ENCODE measurements around the gene TRIM73.
"Not testable (repeated sequence)": the region's sequence is repeated elsewhere in the genome, so short reads cannot be mapped to it uniquely, and the experiment has no call there.

Gene TRIM73

DNA sequence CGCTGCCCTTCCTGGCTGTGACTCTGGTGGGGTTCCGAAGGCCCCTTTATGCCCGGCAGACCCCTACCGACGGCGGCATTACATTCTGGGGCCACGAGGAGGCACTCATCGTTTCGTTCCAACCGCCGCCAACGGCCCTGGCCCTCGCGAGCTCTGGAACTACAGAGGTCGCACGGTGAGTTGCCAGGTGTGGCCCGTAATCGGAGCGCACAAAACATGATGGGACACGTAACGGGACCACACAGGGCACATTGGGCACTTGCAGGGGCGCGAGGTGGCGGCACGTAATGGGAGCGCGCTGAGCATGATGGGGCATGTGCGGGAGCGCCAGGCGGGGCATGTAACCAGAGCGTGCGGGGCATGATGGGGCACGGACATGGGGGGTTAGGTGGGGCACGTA is at the start of gene TRIM73:
Gene TRIM73 (plus strand): TSS at position 301 of the 400 bp plus-strand sequence. CDS start 3,305 bp downstream, outside the sequence.
- not testable (repeated sequence) for DNase-seq (ENCODE audit: low spot score)

DNA sequence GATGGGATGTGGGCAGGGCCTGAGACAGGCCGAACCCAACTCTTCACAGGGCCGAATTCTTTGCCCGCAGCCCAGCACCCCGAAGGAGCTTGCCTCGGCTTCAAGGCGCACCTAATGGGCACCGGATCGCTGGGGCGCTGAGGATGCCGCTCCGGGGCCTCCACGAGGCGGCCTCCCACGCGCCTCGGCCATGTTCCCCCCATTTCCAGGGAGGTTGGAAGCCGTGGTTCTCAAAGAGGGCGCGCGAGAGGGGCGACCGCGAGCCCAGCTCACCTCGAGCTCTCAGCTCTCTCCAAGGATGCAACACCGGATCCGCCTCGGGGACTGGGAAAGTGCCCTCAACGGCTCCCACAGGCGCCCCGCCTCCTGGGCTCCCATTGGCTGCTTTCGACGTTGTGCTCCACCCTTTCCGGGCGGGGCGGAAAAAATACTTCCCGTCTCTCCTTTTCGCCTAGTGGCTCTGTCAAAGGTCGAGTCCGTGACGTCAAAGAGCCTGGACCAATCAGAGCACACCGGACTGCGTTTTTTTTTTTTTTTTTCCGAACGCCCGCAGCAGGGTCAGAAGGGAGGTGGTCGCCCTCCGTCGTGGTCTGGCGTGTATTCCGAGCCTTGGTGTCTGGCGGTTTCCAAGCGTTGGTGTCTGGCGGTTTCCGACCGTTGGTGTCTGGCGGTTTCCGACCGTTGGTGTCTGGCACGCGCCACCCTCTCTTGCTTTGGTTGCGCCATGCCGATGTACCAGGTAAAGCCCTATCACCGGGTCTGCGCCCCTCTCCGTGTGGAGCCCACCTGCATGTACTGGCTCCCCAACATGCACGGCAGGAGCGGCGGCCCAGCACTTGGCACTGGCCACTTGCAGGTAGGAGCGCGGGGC is 36.5 kb upstream of the TRIM73 start:
- DNase-seq (ENCODE audit: low spot score), result not testable (repeated sequence)

DNA sequence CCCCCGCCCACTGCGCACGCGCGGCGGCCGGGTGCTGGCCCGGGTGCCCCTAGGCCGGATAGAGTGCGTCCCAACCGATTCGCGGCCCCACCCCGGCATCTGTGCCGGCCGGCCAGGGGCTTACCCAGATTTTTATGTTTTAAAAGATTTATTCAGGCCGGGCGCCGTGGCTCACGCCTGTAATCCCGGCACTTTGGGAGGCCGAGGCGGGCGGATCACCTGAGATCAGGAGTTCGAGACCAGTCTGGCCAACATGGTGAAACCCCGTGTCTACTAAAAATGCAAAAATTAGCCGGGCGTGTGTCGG is 35.9 kb upstream of the TRIM73 start:
- DNase-seq (ENCODE audit: low spot score), result not testable (repeated sequence)

DNA sequence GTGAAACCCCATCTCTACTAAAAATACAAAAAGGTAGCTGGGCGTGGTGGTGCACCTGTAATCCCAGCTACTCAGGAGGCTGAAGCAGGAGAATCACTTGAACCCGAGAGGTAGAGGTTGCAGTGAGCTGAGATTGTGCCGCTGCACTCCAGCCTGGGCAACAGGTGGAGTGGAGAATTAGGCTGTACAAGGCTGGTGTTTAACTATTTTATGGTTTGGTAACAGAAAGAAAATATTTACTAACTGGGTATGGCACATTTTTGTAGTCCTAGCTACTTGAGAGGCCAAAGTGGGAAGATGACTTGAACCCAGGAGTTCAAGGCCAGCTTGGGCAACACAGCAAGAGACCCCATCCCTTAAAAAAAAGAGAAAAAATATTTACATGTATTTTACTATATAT is 31.4 kb upstream of the TRIM73 start:
- DNase-seq (ENCODE audit: low spot score), result not testable (repeated sequence)

DNA sequence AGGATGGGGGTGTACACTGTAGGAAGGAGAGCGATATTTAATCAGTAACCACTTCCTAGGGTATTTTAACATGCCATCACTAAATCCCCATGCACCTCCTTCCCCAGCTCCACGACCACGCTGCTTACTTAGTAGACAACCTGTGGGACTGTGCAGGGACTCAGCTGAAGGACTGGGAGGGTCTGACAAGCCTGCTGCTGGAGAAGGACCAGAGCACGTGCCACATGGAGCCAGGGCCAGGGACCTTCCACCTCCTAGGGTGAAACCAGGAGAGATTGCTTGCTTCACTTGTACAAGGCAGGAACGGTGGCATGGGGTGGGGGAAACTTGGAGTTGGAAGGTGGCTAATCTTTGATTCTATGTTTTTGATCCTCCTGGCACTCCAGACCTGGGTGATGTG is 28.8 kb upstream of the TRIM73 start:
- not testable (repeated sequence) for DNase-seq (ENCODE audit: low spot score)

DNA sequence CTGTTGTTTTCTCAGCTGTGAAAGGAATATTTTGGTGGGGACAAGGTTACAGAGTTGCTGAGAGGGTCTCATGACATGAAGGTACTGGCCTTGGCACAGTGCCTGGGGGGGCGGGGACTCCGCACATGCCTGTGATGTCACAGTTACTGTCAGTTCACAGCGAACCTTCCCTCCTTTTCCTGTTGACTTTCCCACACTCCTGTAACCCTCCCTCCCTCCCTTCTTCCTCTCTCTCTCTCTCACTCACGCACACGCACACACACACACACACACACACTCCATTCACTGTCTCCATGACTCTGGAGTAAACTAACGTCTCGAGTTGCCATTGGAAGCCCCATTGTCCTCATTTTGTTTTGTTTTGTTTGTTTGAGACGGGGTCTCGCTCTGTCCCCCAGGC is 28.1 kb upstream of the TRIM73 start:
- DNase-seq (ENCODE audit: low spot score), result not testable (repeated sequence)

DNA sequence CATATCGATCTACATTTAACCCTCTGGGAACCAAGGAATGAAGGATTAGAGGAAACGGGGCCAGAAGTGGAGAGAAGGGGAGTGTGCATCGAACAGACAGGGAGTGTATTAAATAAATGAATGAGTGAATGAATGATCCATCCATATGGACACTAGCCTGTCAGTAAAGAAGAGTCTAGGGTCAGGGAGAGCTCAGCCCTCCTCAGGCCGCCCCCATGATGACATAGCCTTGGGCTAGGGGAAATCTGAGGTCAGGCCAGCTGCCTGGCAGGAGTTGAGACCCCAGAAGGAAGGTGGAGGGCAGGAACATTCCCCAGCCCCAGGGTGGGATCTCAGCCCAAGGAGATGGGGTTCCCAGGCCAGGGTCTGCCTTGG is 21.3 kb upstream of the TRIM73 start:
- DNase-seq (ENCODE audit: low spot score), result not testable (repeated sequence)

DNA sequence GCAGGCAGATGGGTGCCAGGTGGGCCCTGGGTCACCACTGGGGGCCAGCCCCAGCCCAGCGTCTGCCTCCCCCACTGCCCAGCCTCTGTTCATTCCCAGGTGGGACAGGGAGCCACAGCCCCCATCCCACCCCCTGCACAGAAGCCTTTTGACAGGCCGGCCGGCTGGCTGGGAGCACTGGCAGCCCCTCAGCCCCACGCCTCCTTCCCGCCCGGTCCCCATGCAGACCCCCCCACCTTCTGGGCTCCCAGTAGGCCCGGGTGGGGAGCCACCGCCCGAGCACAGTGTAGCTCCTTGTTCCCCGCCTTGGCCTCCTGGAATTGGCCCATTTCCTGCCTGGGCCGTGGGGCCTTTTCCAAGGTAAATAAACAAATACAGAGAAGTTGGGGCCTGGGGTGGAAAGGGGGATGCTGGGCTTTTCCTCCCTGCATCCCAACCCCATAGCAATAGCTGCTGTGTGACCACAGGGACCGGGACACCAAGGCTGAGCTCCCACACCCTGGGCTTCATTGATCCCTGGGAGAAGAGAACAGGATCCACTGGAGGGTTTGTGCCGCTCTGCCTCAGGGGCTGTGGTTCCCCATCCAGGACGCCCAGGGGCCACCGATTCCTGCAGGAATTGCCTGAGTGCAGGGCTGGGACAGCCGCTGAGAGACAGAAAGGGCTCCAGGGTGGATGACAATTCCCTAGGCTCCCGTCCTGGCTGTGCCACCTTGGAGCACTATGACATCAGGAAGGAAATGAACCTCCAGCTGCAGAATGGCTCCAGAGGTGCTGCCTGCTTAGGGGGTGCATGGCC is 20.7 kb upstream of the TRIM73 start:
- not testable (repeated sequence) for DNase-seq (ENCODE audit: low spot score)

DNA sequence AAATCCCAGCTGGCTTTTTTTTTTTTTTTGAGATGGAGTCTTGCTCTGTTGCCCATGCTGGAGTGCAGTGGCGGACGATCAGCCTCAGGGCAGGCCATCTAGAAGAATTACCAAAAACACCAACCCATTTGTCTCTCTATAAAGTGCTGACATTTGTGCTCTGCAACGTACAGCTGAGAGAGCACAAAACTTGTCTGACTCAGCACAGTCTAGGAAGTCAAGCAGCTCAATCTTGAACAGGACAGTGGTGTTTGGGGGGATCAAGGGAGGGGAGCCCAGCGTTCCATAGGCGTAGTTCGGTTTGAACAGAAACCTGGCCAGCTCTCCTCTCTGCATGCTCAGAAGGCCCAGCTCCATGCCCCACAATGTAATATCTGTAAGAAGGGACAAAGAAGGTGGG is 2.2 kb upstream of the TRIM73 start:
- DNase-seq (ENCODE audit: low spot score), result not testable (repeated sequence)

DNA sequence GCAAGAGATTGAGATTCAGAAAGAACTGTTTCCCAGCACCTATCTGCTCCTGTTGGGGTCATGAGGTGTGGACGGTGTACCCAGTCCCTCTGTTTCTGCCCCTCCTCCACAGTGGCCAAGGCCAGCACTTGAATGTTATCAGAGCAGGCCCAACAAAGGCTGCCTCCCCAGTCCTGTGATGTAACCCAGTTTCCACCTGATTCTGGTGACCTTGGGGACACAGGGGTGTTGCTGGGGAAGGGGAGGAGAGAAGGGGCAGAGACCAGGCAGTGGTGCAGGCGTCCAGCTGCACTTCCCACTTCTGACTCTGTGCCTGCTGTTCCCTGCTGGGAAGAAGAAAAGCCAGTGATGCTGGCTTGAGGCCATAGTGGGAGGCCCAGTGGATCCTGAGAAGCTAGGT is 2.4 kb downstream of the TRIM73 start:
- DNase-seq (ENCODE audit: low spot score), result not testable (repeated sequence)

DNA sequence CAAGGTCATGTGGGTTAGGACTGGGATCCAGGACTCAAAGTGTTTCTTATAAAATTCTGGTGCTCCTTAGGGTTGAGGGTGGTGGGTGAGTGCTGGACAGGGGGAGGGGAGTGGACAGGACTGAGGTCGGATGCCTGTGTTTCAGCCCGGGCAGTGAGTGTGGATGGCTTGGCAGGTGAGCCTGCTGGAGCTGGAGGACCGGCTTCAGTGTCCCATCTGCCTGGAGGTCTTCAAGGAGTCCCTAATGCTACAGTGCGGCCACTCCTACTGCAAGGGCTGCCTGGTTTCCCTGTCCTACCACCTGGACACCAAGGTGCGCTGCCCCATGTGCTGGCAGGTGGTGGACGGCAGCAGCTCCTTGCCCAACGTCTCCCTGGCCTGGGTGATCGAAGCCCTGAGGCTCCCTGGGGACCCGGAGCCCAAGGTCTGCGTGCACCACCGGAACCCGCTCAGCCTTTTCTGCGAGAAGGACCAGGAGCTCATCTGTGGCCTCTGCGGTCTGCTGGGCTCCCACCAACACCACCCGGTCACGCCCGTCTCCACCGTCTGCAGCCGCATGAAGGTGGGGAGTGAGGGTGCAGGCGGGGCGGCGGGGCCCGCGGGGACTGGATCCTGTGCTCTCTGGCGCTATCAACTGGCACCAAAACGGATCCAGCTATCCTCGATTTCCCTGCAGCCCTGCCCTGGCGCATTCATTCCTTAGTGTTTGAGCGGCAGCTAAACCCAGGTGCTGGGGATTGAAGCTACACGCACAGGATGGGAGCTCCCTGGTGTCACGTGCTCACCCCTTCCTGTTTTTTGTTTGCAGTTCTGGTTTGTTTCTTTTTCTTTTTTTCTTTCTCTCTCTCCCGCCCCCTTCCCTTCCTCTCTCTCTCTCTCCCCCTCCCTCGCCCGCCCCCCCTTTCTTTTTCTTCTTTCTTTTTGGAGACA is 3.6 kb downstream of the TRIM73 start:
- DNase-seq (ENCODE audit: low spot score), result not testable (repeated sequence)

DNA sequence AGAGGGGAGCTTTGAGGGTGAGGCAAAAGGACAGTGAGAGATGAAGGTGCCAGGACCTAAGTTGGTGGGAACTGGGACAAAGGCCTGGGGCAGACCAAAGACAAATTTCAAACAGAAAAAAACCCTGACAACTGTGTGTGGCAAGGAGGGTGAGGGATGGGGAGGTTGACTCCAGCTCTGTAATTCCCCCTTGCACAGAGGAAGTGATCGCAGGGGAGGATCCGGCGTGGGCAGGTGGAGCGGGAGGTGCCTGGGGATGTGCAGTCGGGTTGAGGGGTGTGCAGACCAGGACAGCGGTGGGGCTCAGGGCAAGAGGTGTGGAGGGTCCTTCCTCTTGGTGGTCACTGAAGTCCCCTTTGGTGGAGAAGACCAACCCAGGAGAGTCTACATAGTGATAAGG is 5.1 kb downstream of the TRIM73 start:
- not testable (repeated sequence) for DNase-seq (ENCODE audit: low spot score)

DNA sequence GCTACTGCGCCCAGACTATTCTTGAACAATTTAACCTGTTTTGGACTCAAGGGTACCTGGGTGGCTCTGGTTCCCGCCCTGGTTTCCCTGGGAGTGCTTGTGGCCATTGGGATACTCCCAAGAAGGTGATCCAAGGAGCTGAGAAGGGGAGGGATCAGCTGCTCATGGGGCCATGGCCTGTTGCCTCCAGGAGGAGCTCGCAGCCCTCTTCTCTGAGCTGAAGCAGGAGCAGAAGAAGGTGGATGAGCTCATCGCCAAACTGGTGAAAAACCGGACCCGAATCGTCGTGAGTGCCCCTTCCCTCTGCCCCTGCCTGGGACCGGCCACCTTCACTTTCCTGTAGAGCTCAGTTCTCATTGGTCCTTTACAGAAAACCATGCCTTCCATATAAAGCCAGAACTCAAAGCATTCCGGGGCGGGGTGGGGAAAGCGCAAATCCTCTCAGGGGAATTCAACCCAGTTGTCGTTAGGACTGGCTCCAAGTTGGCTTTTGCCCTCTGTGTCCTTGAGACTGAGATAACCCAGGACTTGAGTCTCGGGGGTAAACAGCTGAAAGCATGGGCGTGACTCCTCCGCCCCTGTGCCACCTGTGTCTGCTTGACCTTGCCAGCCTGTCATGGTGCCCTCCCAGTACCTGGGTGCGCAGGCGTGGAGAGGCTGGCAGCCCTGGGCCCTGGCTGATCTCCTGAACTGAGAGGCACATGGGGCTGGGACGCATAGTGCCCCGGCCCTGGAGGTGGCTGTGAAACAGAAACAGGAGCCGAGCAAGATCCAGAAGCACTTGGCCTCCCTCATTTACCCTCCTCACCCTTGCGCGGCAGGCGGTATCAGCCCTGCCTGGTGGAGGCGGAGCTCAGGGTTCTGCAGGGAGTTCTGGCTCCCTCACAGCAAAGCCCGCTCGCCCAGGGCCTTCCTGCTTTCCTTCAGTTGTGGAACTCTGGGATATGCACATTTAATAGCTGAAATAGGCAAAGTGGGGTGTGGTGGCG is 8.3 kb downstream of the TRIM73 start:
- not testable (repeated sequence) for DNase-seq (ENCODE audit: low spot score)

DNA sequence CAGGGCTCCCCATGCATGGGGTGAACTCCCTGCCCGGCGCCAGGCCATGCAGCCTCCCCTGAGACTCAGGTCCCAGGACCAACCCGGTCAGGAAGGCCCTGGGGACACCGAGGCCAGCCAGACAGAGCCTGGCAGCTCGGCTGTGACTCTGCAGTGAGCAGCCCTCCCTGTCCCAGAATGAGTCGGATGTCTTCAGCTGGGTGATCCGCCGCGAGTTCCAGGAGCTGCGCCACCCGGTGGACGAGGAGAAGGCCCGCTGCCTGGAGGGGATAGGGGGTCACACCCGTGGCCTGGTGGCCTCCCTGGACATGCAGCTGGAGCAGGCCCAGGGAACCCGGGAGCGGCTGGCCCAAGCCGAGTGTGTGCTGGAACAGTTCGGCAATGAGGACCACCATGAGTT is 9.2 kb downstream of the TRIM73 start:
- not testable (repeated sequence) for DNase-seq (ENCODE audit: low spot score)

DNA sequence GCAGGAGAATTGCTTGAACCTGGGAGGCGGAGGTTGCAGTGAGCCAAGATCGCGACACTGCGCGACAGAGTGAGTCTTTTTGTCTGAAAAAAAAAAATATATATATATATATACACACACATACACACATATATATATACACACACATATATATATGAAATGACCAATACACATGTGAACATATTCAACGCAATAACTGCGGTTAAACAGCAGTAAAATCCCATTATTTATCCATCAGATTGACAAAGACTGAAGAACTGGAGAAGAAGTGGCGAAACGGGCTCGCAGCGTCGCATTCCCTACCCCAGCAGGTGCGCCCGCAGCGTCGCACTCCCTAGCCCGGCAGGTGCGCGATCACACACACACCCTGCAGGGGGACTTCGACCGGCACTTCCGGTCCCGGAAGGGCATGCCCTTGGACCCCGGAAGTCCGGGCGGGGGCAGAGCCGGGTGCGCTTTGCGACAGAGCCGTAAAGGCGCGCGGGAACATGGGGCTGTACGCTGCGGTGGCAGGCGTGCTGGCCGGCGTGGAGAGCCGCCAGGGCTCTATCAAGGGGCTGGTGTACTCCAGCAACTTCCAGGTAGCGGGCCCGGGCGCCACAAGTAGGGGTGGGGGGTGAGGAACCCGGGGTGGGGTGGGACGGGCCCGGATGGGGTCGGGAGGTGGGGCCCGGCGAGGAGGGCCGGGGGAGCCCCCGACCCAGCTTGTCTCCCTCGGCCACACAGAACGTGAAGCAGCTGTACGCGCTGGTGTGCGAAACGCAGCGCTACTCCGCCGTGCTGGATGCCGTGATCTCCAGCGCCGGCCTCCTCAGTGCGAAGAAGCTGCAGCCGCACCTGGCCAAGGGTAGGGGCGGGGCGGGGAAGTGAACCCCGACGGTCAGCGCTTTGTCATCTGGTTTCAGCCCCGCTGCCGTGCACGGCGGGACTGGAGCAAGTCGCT is 14.7 kb downstream of the TRIM73 start:
- DNase-seq (ENCODE audit: low spot score), result not testable (repeated sequence)

DNA sequence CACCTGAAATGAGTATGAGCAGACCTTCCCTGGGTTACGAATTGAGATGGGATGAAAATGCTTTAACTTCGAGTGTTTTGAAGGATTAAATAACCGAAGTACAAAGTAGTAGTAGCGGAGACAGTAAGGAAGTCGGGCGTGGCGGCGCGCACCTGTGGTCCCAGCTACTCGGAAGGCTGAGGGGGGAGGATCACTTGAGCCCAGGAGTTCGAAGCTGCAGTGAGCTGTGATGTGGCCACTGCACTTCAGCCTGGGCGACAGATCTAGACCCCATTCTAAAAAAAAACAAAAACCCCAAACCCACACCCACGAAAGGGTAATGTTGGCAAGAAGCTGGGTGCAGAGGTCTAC is 15.4 kb downstream of the TRIM73 start:
- not testable (repeated sequence) for DNase-seq (ENCODE audit: low spot score)

DNA sequence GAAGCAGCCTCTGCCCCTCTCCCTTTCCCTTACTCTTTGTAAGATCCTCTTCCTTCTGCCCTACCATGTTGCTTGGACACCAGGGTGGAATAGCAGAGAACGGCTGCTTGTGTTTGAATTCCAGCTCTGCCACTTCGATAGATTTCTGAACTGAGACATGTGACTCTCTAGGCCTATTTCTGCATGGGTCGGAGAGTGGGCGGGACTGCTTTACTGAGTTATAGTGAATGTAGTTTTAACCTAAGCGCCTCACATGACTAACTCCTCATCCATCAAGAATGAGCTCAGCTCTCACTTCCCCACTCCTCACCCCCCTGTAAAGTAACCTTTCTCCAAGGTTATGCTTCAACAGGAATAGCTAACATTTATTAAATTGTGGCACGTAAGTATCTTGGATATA is 18.8 kb downstream of the TRIM73 start:
- not testable (repeated sequence) for DNase-seq (ENCODE audit: low spot score)

DNA sequence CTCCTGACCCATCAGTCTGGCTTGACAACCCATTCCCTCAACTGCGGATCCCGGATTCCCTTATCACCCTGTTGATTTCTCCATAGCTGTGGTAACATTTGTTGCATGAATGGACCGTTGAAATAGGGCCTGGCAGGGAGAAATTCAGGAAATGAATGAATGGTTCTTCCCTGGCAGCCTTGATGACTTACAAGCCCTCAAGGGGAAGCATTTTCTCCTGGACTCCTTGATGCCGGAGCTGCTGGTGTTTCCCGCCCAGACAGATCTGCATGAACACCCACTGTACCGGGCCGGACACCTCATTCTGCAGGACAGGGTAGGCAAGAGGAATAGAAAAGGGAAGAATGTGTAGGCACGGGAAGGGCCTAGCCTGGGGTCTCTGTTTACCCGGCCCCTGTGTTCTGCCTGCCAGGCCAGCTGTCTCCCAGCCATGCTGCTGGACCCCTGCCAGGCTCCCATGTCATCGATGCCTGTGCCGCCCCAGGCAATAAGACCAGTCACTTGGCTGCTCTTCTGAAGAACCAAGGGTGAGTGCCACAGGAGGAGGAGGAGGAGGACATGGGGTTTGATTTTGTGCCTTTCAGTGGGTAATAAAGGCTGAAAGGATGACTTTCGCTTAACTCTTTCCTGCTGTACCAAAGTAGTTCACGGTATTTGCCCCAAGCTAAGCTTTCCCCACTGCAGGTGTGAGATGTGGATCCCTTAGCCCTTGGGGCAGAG is 19.4 kb downstream of the TRIM73 start:
- not testable (repeated sequence) for DNase-seq (ENCODE audit: low spot score)

DNA sequence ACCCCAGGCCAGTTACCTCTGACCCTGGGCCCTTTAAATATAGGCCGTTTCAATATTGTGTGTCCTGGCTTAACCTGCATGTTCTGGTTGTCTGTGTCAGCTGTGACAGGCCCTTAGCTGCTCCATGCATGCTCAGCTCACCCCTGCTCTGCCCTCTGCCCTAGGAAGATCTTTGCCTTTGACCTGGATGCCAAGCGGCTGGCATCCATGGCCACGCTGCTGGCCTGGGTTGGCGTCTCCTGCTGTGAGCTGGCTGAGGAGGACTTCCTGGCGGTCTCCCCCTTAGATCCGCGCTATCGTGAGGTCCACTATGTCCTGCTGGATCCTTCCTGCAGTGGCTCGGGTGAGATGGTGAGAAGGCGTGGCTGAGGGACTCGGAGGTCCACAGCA is 20.0 kb downstream of the TRIM73 start:
- not testable (repeated sequence) for DNase-seq (ENCODE audit: low spot score)

Data from GM20000 (cell line).